GM23248 (cell line): ENCODE results near the gene MAFG.

Experiments used
- EZH2 ChIP-seq: fragments of 200-600 bp; sonication (generic); IDR thresholded peaks from 2 replicates; pipeline ENCODE4 v1.6.1; 2018; ENCODE audit warnings: antibody characterized with exemption, mild to moderate bottlenecking; ENCODE audit not compliant: insufficient read depth, poor library complexity, severe bottlenecking
- EZH2phosphoT487 ChIP-seq: fragments of 200-600 bp; sonication (generic); IDR thresholded peaks from 2 replicates; pipeline ENCODE4 v1.6.1; 2018; ENCODE audit warnings: antibody characterized with exemption, moderate library complexity, mild to moderate bottlenecking, low read depth; ENCODE audit not compliant: insufficient read depth

GRCh38 chr17:81905424-81905875 is 22.1 kb downstream of the MAFG start:
- TF ChIP-seq EZH2 (no peak), EZH2phosphoT487 (no peak)
